Measurements from ENCODE around the gene IFT25.

Gene IFT25

DNA sequence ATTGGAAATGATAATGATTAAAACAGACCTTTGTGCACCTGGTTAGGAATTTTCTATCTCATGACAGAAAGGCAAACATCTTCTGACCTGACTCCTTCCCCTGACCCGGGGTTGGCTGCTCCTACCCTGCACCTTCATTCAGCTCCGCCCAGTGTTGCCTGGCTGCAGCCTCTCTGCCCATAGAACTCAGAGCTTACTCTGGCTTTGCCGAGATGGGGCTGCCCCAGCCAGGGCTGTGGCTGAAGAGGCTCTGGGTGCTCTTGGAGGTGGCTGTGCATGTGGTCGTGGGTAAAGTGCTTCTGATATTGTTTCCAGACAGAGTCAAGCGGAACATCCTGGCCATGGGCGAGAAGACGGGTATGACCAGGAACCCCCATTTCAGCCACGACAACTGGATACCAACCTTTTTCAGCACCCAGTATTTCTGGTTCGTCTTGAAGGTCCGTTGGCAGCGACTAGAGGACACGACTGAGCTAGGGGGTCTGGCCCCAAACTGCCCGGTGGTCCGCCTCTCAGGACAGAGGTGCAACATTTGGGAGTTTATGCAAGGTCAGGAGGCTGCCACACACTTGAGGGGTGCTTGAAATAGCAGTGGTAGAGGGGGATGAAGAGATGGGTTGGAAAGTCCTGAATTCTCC lies 51.4 kb downstream of the IFT25 start, which contains the start of gene DIO1:
Gene DIO1, plus strand, starts transcription at position 189 of the 638 bp plus-strand sequence. Its CDS starts 24 bp downstream, at position 213.
- TF ChIP-seq GATA2 (IDR thresholded peaks at IDR 0.05; ENCODE audit: low read depth, low read length) (no peak), GATA3 (IDR thresholded peaks at IDR 0.05; ENCODE audit: low read depth, low read length) (no peak)

DNA sequence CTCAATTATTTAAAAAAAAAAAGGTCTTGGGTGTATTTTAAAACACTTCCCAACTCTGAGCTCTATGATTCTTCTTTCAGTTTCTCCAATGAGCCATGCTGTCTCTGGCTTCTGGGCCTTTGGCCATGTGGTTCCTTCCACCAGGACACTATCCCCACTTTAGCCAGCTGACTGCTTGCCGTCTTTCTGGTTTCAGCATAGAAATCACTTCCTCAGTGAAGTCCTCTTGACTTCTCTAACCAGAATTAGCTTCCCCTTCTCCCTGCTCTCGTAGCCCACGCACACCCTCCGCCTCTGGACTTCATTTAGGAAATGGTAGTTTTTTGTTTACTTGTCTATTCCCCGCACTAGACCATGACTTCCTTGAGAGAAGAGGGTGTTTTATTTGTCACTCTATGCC lies 52.6 kb downstream of the IFT25 start:
- TF ChIP-seq GATA2 (IDR thresholded peaks at IDR 0.05; ENCODE audit: low read depth, low read length): no peak
- TF ChIP-seq GATA3 (IDR thresholded peaks at IDR 0.05; ENCODE audit: low read depth, low read length): no peak

DNA sequence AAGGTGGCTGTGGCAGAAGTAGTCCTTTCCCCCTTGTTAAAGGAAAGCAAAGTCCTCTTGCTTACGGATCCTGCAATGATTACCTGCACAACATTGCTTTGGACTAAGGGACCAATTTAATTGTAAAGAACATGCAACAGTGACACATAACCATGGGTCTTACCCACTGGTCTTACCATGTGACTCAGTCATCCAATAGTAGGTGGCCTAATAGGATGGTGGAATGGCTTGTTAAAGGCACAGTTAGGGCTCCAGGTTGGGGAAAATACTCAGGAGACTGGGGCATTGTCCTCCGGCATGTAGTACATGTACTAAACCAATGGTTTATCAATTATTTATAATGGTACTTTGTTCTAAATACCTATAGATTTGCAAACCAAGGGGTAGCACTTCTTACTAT lies 53.8 kb downstream of the IFT25 start:
- TF ChIP-seq GATA2 (IDR thresholded peaks at IDR 0.05; ENCODE audit: low read depth, low read length): no peak
- no peak for TF ChIP-seq GATA3 (IDR thresholded peaks at IDR 0.05; ENCODE audit: low read depth, low read length)

DNA sequence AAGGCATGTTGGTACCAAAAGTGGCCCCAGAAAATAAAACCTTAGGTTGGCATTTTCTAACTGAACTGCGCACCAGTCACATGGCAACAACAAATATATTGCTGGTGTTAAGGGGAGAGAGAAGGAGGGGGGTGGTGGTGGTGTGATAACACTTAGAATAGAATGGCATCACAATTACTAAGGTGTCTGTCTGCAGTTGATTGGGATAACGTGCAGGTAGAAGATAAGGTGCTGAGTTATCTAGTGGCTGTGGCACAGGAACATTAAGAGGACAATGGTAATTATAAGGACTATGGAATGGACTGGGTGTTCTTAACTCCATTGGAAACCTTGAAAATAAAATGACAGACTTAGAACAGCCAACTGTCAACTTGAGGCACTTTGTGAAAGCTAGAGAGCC lies 54.5 kb downstream of the IFT25 start:
- TF ChIP-seq GATA3 (IDR thresholded peaks at IDR 0.05; ENCODE audit: low read depth, low read length) (no peak), GATA2 (IDR thresholded peaks at IDR 0.05; ENCODE audit: low read depth, low read length) (no peak)

DNA sequence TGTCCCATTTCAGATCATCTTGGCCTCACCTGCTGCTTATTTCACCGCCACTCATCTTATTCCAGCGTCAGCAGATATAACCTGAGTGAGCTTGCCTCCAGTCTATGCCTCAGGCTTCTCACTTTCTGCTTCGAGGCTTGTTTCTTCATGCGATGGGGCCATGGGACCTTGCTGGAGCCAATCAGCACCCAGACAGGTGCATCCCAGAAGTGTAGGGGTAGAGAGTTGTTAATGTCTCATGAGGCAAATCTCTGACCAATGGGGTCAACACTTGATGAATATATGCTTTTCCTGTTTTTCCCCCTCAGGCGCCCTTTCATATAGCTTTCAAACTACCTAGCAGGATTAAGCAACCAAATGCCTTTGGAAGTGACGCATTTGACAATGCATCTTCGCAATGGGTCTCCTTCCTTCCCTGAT lies 55.0 kb downstream of the IFT25 start:
- TF ChIP-seq GATA3 (IDR thresholded peaks at IDR 0.05; ENCODE audit: low read depth, low read length): no peak
- TF ChIP-seq GATA2 (IDR thresholded peaks at IDR 0.05; ENCODE audit: low read depth, low read length): no peak

DNA sequence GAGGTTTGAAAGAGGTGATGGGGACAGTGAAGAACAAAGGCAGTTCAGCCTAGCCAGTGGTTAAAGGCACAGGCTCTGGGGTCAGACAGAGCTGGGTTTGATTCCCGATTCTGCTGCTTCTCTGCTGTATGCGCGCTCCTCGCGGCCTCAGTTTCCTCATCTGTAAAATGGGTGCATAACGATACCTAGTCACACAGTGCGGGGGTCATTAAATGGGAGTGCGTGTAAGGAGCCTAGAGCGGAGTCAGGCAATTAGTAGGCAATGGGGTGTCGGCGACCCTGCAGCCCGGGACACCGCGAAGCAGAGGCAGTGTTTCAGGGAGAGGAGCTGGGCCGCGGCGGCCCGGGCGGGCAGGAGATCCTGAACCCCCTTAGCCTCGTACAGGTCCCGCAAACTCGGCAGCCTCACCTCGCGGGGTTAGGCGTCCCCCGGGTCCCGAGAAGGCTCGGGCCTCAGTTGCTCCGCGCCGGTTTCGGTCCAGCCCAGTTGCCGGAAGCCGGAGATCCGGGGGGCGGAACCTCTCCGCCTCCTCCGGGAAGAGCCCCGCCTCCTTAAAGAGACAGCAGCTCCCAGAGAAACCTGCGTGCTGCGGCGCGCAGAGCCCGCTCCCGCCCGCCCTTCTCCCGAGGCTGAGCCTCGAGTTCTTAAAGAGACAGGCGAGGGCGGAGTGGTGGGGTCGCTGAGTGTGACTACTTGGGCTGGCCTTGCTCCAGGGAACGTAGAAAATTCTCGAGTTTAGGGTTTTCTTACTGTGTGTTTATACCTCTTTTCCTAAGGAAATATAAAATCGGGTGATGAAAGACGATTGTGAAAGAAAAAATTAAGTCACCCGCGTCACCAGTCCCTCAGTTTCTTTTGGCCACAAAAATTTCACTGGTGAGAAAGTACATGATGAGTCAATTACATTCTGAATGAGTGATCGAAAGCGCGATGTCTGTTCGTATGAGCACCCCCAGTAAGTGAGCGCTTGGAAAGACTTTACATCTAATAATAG lies 55.9 kb downstream of the IFT25 start, which contains the start of gene YIPF1:
Gene YIPF1, minus strand, starts transcription at position 494 of the 995 bp plus-strand sequence. CDS start 860 bp downstream, outside the sequence.
- no peak for TF ChIP-seq GATA3 (IDR thresholded peaks at IDR 0.05; ENCODE audit: low read depth, low read length)
- no peak for TF ChIP-seq GATA2 (IDR thresholded peaks at IDR 0.05; ENCODE audit: low read depth, low read length)

DNA sequence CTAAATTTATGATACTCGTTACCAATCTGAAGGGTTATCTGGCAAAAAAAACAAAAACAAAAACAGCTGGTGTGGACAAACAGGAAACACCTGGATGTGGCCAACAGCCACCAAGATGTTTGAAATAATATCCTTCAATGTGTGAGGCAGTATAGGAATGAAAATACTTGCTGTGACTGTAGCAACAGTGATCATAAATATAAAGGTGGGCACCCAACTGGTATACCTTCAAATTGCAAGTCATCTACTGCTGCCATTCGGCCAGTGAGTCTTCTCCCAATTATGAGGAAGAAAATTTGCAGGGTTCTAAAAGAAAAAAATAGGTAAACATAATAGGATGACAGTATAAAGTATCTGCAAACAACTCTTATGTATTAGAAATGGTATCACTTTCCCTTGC lies 56.8 kb downstream of the IFT25 start:
- TF ChIP-seq GATA2 (IDR thresholded peaks at IDR 0.05; ENCODE audit: low read depth, low read length) (no peak), GATA3 (IDR thresholded peaks at IDR 0.05; ENCODE audit: low read depth, low read length) (no peak)

DNA sequence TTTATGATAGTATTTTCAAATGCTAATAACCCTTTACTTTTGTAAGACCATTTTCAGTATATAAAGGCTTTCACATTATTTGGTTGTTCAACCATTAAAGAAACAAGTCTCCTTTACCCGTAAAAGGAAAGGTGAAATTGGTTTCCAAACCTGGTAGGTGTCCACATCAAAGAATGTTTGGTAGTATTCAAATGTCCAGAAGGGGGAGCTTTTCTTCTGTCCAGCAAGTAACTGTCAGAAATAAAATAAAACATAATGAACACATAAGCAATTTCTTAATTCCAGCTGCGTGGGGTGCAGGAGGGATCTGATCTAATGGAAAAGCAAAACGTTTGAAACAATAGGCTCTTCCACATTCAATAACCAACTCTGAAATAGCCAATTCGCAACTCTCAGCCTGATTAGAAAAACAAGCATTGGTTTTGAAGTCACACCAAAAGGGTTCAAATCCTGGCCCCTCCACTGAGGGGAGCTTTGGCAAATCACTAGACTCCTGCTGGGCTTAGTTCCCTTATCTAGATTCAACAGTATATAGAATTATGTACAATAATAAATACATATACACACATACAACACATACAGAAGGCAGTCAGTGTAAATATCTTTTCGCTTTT lies 66.9 kb downstream of the IFT25 start:
- no peak for TF ChIP-seq GATA2 (IDR thresholded peaks at IDR 0.05; ENCODE audit: low read depth, low read length)
- no peak for TF ChIP-seq GATA3 (IDR thresholded peaks at IDR 0.05; ENCODE audit: low read depth, low read length)

DNA sequence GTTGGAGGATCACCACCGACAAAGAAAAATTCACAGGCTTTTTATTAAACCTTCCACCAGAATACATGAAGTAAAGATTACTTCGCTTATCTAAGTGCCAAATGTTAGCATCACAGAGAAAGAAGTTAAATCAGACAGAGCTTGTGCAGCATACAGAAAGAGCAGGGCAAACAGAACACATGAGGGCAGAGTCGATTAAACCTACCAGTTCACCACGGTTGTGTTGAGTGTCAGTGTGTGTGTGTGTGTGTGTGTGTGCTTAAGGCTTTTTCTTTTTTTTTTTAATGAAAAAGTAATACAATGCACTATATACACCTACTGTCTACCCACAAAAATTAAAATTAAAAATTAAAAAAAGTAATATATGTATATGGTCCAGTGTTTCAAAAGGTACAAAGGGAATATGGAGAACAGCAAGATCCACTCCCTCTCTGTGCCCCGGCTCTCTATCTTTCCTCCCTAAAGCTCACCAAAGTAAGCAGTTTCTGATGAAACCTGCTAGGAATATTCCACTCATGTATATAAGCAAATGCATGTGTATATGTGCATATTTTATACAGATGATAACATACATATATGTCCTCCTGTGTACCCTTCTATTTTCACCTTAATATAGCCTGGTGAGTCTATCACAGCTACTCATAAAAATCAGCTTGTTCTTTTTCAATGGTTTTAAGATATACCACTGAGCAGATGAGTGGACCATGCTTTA lies 73.6 kb downstream of the IFT25 start:
- no peak for TF ChIP-seq GATA2 (IDR thresholded peaks at IDR 0.05; ENCODE audit: low read depth, low read length)
